GM23248 (cell line): ENCODE results near the gene KCNN1. TPM values are rescaled to one million over a fixed set of nuclear protein-coding genes. Genes with fewer than 3 reads are reported as not detected.
"Not testable (repeated sequence)": the region's sequence is repeated elsewhere in the genome, so short reads cannot be mapped to it uniquely, and the experiment has no call there.

Experiments used
- DNase-seq: peaks from one replicate; pipeline ENCODE4 v3.0.0-alpha.2; 2015
- H2AFZ ChIP-seq: fragments of 200-600 bp; sonication (generic); 2 replicates; pipeline ENCODE4 v1.6.1; 2016; ENCODE audit warnings: antibody characterized with exemption
- H3F3A ChIP-seq: fragments of 200-600 bp; sonication (generic); 2 replicates; pipeline ENCODE4 v1.6.1; 2016; ENCODE audit warnings: mild to moderate bottlenecking, antibody characterized with exemption, mixed run types; ENCODE audit not compliant: insufficient read depth
- H3K27ac ChIP-seq: fragments of 200-600 bp; sonication (generic); 2 replicates; pipeline ENCODE4 v1.5.1; 2016; ENCODE audit warnings: mild to moderate bottlenecking
- H3K27me3 ChIP-seq: fragments of 200-600 bp; sonication (generic); replicated peaks from 2 replicates; pipeline ENCODE4 v1.6.1; 2016; ENCODE audit warnings: mild to moderate bottlenecking; ENCODE audit not compliant: insufficient read depth
- H3K36me3 ChIP-seq: fragments of 200-600 bp; sonication (generic); 2 replicates; pipeline ENCODE4 v1.6.1; 2016; ENCODE audit warnings: low read depth, mild to moderate bottlenecking
- H3K4me1 ChIP-seq: fragments of 200-600 bp; sonication (generic); 2 replicates; pipeline ENCODE4 v1.6.1; 2016; ENCODE audit warnings: mild to moderate bottlenecking; ENCODE audit not compliant: insufficient read depth
- H3K4me2 ChIP-seq: fragments of 200-600 bp; sonication (generic); one replicate; pipeline ENCODE4 v1.6.1; 2016; ENCODE audit warnings: mild to moderate bottlenecking; ENCODE audit not compliant: unreplicated experiment
- H3K4me3 ChIP-seq: fragments of 200-600 bp; sonication (generic); 2 replicates; pipeline ENCODE4 v1.5.1; 2016; ENCODE audit warnings: mild to moderate bottlenecking
- H3K79me2 ChIP-seq: fragments of 200-600 bp; sonication (generic); 2 replicates; pipeline ENCODE4 v1.6.1; 2016; ENCODE audit warnings: mild to moderate bottlenecking; ENCODE audit not compliant: insufficient read depth
- H3K9ac ChIP-seq: fragments of 200-600 bp; sonication (generic); 2 replicates; pipeline ENCODE4 v1.6.1; 2016; ENCODE audit warnings: mild to moderate bottlenecking
- H3K9me2 ChIP-seq: fragments of 200-600 bp; sonication (generic); 2 replicates; pipeline ENCODE4 v1.6.1; 2016; ENCODE audit warnings: mixed run types, mild to moderate bottlenecking, moderate library complexity; ENCODE audit not compliant: insufficient read depth
- H3K9me3 ChIP-seq: fragments of 200-600 bp; sonication (generic); one replicate; pipeline ENCODE4 v1.6.1; 2017; ENCODE audit warnings: low read depth
- H4K20me1 ChIP-seq: fragments of 200-600 bp; sonication (generic); 2 replicates; pipeline ENCODE4 v1.6.0; 2016; ENCODE audit not compliant: insufficient read depth
- EZH2 ChIP-seq: fragments of 200-600 bp; sonication (generic); IDR thresholded peaks from 2 replicates; pipeline ENCODE4 v1.6.1; 2018; ENCODE audit warnings: antibody characterized with exemption, mild to moderate bottlenecking; ENCODE audit not compliant: insufficient read depth, poor library complexity, severe bottlenecking
- EZH2phosphoT487 ChIP-seq: fragments of 200-600 bp; sonication (generic); IDR thresholded peaks from 2 replicates; pipeline ENCODE4 v1.6.1; 2018; ENCODE audit warnings: antibody characterized with exemption, moderate library complexity, mild to moderate bottlenecking, low read depth; ENCODE audit not compliant: insufficient read depth
- WGBS, 2 experiments: methylation state at CpG; one replicate each; pipeline ENCODE4 v1.1.6; 2015 to 2017; ENCODE audit warnings: low lambda C conversion rate in 2 of 2, low coverage in 1 of 2; ENCODE audit errors: missing lambda C conversion rate in 2 of 2; 5-methylcytosine and 5-hydroxymethylcytosine counted together
- in situ Hi-C: fragments of 300-500 bp; cut with MboI; formaldehyde crosslinking; loops from 2 replicates; pipeline ENCODE4 v1.15.0; 2020
- polyA plus RNA-seq: library from polyadenylated mRNA; unstranded; fragments of >200 nt; fragmentation: Nextera tagmentation; extraction: Ambion mirVana; gene quantifications from 2 replicates; pipeline ENCODE4 v1.2.1, GENCODE V29; 2016
- total RNA-seq: library from RNA; depleted of rRNA; stranded (reverse); fragments of >200 nt; shearing (Covaris generic); gene quantifications from 2 replicates; pipeline ENCODE4 v1.2.3, GENCODE V29; 2014

KCNN1 gene
- total and polyA plus RNA-seq, 2 experiments from 2014 or later = not detected

DNA sequence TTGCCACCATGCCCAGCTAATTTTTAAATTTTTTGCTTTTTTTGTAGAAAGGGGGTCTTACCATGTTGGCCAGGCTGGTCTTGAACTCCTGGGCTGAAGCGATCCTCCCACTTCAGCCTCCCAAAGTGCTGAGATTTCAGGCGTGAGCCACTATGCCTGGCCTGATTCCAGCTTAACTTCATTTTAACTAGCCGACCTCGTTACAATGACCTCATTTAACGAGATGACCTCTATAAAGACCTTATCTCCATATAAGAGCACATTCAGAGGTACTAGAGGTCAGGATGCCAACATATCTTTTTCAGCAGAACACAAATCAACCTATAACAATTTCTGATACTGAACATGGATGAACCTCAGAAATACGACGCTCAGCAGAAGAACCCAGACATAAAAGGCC, 10.6 kb downstream of the KCNN1 start:
- Histone ChIP-seq H3K36me3 (no peaks in the 10 kb centered on the region), H4K20me1 (no peaks in the 10 kb centered on the region), H3K4me2 (no peak overlapping the region), H3K9me3 (no peaks in the 10 kb centered on the region), H3K27me3 (peaks cover 4% of the 10 kb centered on the region; the same call in 1 of the 2 replicates), H3K79me2 (no peaks in the 10 kb centered on the region), H3F3A (no peaks in the 10 kb centered on the region), H3K4me1 (no peaks in the 10 kb centered on the region), H3K9ac (no peak overlapping the region), H3K4me3 (no peak overlapping the region), H3K27ac (no peak overlapping the region), H2AFZ (no peak overlapping the region), H3K9me2 (no peaks in the 10 kb centered on the region)
- in situ Hi-C loops = no loop called here
- no peak for TF ChIP-seq EZH2
- no peak for TF ChIP-seq EZH2phosphoT487
- no peak for DNase-seq
- WGBS, 2 experiments = 62 to 64% methylated on average over 7 of the region's 7 CpGs

DNA sequence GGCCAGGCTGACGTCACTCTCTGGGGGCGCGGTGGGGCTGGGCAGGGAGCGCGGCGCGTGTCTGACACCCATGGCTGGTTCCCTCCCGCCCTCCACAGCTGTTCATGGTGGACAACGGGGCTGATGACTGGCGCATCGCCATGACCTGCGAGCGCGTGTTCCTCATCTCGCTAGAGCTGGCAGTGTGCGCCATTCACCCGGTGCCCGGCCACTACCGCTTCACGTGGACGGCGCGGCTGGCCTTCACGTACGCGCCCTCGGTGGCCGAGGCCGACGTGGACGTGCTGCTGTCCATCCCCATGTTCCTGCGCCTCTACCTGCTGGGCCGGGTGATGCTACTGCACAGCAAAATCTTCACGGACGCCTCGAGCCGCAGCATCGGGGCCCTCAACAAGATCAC, 14.7 kb downstream of the KCNN1 start:
- Histone ChIP-seq H3K9me2 (no peaks in the 10 kb centered on the region), H2AFZ (no peak overlapping the region), H3K4me2 (no peak overlapping the region), H3K79me2 (no peaks in the 10 kb centered on the region), H4K20me1 (no peaks in the 10 kb centered on the region), H3F3A (no peaks in the 10 kb centered on the region), H3K9me3 (no peaks in the 10 kb centered on the region), H3K9ac (no peak overlapping the region), H3K4me3 (no peak overlapping the region), H3K27me3 (no peaks in the 10 kb centered on the region), H3K27ac (no peak overlapping the region), H3K36me3 (no peaks in the 10 kb centered on the region), H3K4me1 (no peaks in the 10 kb centered on the region)
- in situ Hi-C loops = no loop called here
- TF ChIP-seq EZH2phosphoT487 (no peak), EZH2 (no peak)
- 88 to 90% methylated on average over 24 to 38 of the region's 38 CpGs for WGBS, 2 experiments
- DNase-seq = no peak

DNA sequence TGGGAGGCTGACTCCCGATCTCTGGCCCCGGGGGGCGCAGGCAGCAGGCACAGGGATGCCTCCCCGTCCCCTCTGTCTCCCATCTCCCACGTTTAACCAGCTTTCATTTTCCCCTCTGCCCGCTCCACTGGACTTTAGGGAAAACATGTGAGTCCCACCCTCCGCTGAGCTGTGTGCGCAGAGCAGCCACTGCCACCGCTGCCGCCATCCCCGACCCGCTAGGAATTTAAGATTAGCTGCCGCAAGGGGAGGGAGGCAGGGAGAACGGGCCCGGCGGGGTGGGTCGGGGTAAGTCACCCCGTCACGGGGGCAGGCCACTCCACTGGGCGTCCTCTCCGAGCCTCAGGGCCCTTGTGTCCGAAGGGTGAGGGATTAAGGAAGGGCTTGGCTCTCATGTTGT, 15.5 kb downstream of the KCNN1 start:
- H4K20me1 ChIP-seq = no peaks in the 10 kb centered on the region
- in situ Hi-C loops = no loop called here
- no peaks in the 10 kb centered on the region for H3K36me3 ChIP-seq
- no peak overlapping the region for H2AFZ ChIP-seq
- no peaks in the 10 kb centered on the region for H3K9me3 ChIP-seq
- no peaks in the 10 kb centered on the region for H3F3A ChIP-seq
- DNase-seq = no peak
- 78 to 80% methylated on average over 13 to 22 of the region's 22 CpGs for WGBS, 2 experiments
- no peaks in the 10 kb centered on the region for H3K27me3 ChIP-seq
- no peaks in the 10 kb centered on the region for H3K4me1 ChIP-seq
- no peaks in the 10 kb centered on the region for H3K79me2 ChIP-seq
- H3K9me2 ChIP-seq = no peaks in the 10 kb centered on the region
- no peak overlapping the region for H3K4me2 ChIP-seq
- TF ChIP-seq EZH2phosphoT487 = no peak
- TF ChIP-seq EZH2 = no peak
- no peak overlapping the region for H3K9ac ChIP-seq
- H3K4me3 ChIP-seq = no peak overlapping the region
- H3K27ac ChIP-seq = no peak overlapping the region

DNA sequence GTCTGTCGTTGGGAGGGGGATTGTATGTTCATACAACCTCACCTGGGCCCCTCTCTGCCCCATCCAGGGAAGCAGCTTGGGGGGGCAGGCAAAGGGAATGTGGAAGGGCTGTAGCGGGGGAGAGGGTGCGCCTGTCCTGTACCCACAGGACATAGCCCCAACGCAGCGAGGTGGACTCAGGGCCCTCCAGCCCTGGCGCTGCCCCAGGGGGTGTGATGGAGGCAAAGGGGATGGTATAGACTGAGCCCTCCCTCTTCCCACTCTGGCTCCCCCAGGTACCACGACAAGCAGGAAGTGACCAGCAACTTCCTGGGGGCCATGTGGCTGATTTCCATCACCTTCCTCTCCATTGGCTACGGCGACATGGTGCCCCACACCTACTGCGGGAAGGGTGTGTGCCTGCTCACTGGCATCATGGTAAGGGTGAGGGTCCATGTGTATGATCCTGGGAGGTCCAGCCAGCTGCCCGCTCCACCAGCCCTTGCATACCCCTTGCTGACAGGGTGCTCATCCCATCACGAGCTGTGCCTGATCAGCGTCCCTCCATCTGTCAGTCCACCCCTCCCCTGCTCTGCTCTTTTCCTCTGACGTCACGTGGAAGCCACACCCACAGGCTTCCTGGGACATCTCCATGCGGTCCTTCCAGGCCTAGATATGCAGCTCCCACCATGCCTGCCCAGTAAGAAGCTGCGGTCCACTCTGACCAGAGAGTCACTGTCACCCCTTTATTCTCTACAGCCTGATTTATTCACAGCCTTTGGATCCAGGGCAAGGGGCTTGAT, 18.3 kb downstream of the KCNN1 start:
- no peak overlapping the region for H3K4me2 ChIP-seq
- in situ Hi-C loops = no loop called here
- no peaks in the 10 kb centered on the region for H3K9me2 ChIP-seq
- H3K9ac ChIP-seq = no peak overlapping the region
- H4K20me1 ChIP-seq = no peaks in the 10 kb centered on the region
- H3K36me3 ChIP-seq = no peaks in the 10 kb centered on the region
- H2AFZ ChIP-seq = no peak overlapping the region
- 52 to 60% methylated on average over 16 to 17 of the region's 17 CpGs for WGBS, 2 experiments
- no peaks in the 10 kb centered on the region for H3K4me1 ChIP-seq
- H3K27me3 ChIP-seq = no peaks in the 10 kb centered on the region
- H3K4me3 ChIP-seq = no peak overlapping the region
- no peaks in the 10 kb centered on the region for H3F3A ChIP-seq
- no peak overlapping the region for H3K27ac ChIP-seq
- DNase-seq = peak; percentile 32
- H3K9me3 ChIP-seq = no peaks in the 10 kb centered on the region
- H3K79me2 ChIP-seq = no peaks in the 10 kb centered on the region
- TF ChIP-seq EZH2phosphoT487 (no peak), EZH2 (no peak)

DNA sequence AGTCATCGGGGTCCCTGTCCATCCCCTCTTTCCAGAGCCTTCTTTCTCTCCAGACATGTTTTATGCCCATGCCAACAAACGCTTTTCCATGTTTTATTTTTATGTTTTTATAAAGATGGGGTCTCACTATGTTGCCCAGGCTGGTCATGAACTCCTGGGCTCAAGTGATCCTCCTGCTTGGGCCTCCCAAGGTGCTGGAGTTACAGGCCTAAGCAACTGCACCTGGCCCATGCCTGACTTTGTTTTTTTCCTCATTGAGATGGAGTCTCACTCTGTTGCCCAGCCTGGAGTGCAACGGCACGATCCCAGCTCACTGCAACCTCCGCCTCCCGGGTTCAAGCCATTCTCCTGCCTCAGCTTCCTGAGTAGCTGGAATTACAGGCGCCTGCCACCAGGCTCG, 19.7 kb downstream of the KCNN1 start:
- H3K4me3 ChIP-seq, H3K9ac ChIP-seq, H4K20me1 ChIP-seq, H3K4me1 ChIP-seq, H2AFZ ChIP-seq, H3K27me3 ChIP-seq, H3K79me2 ChIP-seq, H3K4me2 ChIP-seq, in situ Hi-C loops, H3K9me2 ChIP-seq, H3K9me3 ChIP-seq, H3K36me3 ChIP-seq, H3F3A ChIP-seq, H3K27ac ChIP-seq, DNase-seq: not testable (repeated sequence)
- 64 to 69% methylated on average over 8 of the region's 8 CpGs for WGBS, 2 experiments
